ENCODE results near the gene IRF2BPL.

IRF2BPL gene

GRCh38 chr14:77055981-77056380, 27.5 kb upstream of the IRF2BPL start:
- DNase-seq (ENCODE audit: low spot score) = no peak
- in situ Hi-C loops (cut with MboI; ENCODE audit: low pct_unique_long_range_greater_than_20kb, low sequenced_read_pairs, unreplicated experiment) = loop anchor here (10.0 to 25.0 kb wide), 2 partner anchors 141 to 344 kb away; no protein-coding TSS in a partner anchor
- no peak for TF ChIP-seq CTCF (IDR thresholded peaks at IDR 0.05; ENCODE audit: extremely low read depth, insufficient read depth, missing control alignments)

DNA sequence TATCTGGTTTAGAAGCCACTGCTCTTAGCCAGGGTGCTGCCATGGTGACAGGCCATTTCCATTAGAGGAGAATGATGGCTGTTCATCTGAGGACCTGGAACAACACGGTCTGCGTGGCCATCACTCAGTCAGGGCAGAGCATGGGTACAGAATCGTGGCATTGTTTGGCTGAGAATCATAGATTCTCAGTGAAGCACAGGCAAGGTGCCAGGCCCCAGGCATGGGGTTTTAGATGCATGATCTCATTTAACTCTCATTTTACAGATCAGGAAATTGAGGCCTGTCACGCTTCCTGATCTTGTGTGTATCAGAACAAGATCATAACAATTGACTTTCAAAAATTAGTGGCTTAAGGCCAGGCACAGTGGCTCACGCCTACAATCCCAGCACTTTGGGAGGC, 26.8 kb upstream of the IRF2BPL start:
- no peak for DNase-seq (ENCODE audit: low spot score)
- TF ChIP-seq CTCF (IDR thresholded peaks at IDR 0.05; ENCODE audit: extremely low read depth, insufficient read depth, missing control alignments) = no peak
- in situ Hi-C loops (cut with MboI; ENCODE audit: low pct_unique_long_range_greater_than_20kb, low sequenced_read_pairs, unreplicated experiment) = loop anchor here (10.0 to 25.0 kb wide), 2 partner anchors 141 to 343 kb away; no protein-coding TSS in a partner anchor

DNA sequence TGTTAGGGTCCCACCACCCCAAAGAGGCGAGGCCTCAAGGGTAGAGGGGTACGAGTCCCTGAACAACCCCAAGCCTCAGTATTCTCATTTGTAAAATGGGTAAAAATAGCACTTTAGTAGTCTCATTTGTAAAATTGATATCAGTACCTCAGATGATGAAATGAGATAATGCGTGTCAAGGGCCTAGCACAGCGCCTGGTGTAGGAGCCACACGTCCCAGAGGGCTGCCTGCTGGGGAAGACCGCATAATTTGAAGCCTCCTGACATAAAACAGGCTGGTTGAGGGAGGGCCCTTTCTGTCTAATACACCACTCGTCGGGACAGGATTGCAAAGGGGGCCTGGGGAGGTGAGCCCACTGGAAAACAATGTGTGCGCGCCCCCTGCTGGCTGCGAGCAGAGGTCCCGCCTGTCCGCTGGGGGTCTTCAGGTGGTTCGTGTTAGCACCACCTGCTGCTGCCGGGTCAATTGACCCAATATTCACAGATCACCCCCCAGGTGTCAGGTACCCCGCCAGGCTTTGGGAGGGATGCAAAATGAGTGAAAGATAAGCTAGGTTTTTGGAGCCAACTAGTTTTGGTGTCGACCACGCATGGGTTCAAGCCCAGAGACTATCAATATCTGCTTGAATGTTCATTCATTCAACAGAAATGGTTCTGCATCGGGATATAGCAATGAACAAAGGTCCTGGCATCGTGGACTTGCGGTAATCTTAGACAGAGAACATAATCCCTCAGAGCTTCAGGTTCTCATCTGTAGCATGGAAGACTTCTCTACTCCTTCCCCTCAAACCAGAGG, 24.7 kb upstream of the IRF2BPL start:
- in situ Hi-C loops (cut with MboI; ENCODE audit: low pct_unique_long_range_greater_than_20kb, low sequenced_read_pairs, unreplicated experiment) = loop anchor here (10.0 to 25.0 kb wide), 2 partner anchors 138 to 341 kb away; no protein-coding TSS in a partner anchor
- DNase-seq (ENCODE audit: low spot score) = peak; percentile 83

GRCh38 chr14:77052281-77053044, 24.0 kb upstream of the IRF2BPL start:
- DNase-seq (ENCODE audit: low spot score) = no peak
- in situ Hi-C loops (cut with MboI; ENCODE audit: low pct_unique_long_range_greater_than_20kb, low sequenced_read_pairs, unreplicated experiment) = loop anchor here (10.0 to 25.0 kb wide), 2 partner anchors 138 to 340 kb away; no protein-coding TSS in a partner anchor
- no peak for TF ChIP-seq CTCF (IDR thresholded peaks at IDR 0.05; ENCODE audit: extremely low read depth, insufficient read depth, missing control alignments)

More for the DNA sequence above, 24.7 kb upstream of the IRF2BPL start:
- TF ChIP-seq CTCF (IDR thresholded peaks at IDR 0.05; ENCODE audit: extremely low read depth, insufficient read depth, missing control alignments) = peak; percentile 95

- in situ Hi-C loops (cut with MboI; ENCODE audit: low pct_unique_long_range_greater_than_20kb, low sequenced_read_pairs, unreplicated experiment) = loop anchor here (10.0 to 25.0 kb wide), 2 partner anchors 136 to 339 kb away; no protein-coding TSS in a partner anchor
- TF ChIP-seq CTCF (IDR thresholded peaks at IDR 0.05; ENCODE audit: extremely low read depth, insufficient read depth, missing control alignments) = no peak
- DNase-seq (ENCODE audit: low spot score) = no peak
Measured at GRCh38 chr14:77051116-77051515, 22.6 kb upstream of the IRF2BPL start.

DNA sequence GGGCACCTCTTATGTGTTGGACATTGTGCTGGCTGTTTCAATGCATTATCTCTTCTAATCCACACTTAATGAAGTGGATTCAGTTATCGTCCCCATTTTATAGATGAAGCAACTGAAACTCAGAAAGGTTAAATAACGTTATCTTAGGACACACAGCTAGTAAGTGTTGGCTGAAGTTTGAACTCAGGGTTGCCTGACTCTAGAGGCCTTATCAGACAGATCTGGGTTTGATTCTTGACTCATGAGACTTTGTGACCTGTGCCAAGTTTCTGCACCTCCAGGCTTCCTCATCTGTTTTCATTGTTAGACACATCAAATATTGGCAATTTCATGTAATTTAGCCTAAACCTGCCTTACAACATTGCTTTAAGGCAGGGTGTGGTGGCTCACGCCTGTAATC, 18.2 kb upstream of the IRF2BPL start:
- in situ Hi-C loops (cut with MboI; ENCODE audit: low pct_unique_long_range_greater_than_20kb, low sequenced_read_pairs, unreplicated experiment) = loop anchor here (10.0 kb wide), 1 partner anchor 92 kb away; no protein-coding TSS in a partner anchor
- no peak for DNase-seq (ENCODE audit: low spot score)
- no peak for TF ChIP-seq CTCF (IDR thresholded peaks at IDR 0.05; ENCODE audit: extremely low read depth, insufficient read depth, missing control alignments)
